ENCODE measurements around the gene ALG10B. TPM values are rescaled to one million over a fixed set of nuclear protein-coding genes. Genes with fewer than 3 reads are reported as not detected.

Gene ALG10B
- total RNA-seq, 2 donors from 2014 or later = 5.6 to 6.2 TPM

- Histone ChIP-seq H3K4me3 (no peak overlapping the region), H3K9me3 (no peaks in the 10 kb centered on the region), H3K36me3 (replicated peaks in 1 of 2; ENCODE audit: insufficient read depth in 1 of 2, low read depth in 2 of 2) (no peaks in the 10 kb centered on the region), H3K27me3 (no peaks in the 10 kb centered on the region), H3K27ac (no peak overlapping the region), H3K4me1 (no peaks in the 10 kb centered on the region)
- no peak for ATAC-seq
- no peak for TF ChIP-seq CTCF (IDR thresholded peaks at IDR 0.05)
- no peak for TF ChIP-seq POLR2A (IDR thresholded peaks at IDR 0.05)
- no peak for DNase-seq
- intact Hi-C loops (cut with DNase I) = no loop called here
Measured at GRCh38 chr12:38374751-38375150, 58.2 kb downstream of the ALG10B start.

Small RNA genes lying within 50 kb of the gene (small RNA-seq; reads per million reads assigned to genes)
- gene RF00019 = not detected

Measured in body of pancreas (tissue), 4 donors.